ENCODE data around the gene PHB1.
A peak's percentile ranks its signal among the peaks of the same experiment; 100 is the strongest.

PHB1 gene

GRCh38 chr17:49414622-49415350 lies at the start of gene PHB1:
Gene PHB1 (minus strand): TSS chr17:49414882. CDS start chr17:49413264, 1,618 bp downstream.
- peak; percentile 93 for DNase-seq

DNA sequence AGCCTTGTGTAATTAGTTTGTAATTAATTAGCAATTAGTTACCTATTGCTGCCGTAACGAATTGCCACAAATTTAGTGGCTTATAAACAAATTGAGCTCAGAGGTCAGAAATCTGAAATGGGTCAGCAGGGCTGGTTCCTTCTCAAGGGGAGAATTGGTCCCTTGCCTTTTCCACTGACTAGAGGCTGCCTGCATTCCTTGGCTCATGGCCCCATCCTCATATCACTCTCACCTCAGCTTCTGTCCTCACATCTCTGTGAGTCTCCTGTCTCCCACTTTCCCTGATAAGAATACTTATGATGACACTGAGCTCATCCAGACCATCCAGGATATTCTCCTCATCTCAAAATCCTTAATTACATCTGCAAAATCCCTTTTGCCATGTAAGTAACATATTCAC lies 49.4 kb upstream of the PHB1 start:
- no peak for DNase-seq

- no peak for DNase-seq
Measured at GRCh38 chr17:49461580-49461979, 46.9 kb upstream of the PHB1 start.

- no peak for DNase-seq
Measured at GRCh38 chr17:49460401-49460800, 45.7 kb upstream of the PHB1 start.

DNA sequence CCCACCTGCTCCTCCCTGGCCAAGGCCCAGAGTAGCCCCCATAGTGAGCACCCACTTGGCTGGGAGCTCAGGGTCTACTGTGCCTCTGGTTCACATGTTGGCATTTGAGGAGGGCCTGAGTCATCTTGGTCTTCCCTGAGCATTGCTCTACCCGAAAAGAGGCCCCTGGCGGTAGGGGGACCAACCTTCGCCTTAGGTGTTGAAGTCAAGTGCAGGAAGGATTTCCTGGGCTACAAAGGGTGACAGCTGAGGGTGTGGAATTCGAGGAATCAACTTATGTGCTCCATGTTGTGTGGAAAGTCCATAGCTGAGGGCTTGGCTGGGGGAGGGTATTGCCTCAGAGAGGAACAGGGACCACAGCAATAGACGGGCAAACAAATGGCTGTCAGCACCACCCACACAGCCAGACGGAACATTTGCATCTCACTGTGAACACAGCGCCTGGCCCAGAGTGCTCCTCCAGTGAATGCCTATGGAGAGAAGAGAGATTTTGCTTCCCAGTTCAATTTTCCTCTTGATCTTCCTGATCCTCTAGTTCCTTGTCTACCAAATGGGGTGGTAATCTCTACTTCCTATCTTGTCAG lies 44.8 kb upstream of the PHB1 start:
- no peak for DNase-seq

DNA sequence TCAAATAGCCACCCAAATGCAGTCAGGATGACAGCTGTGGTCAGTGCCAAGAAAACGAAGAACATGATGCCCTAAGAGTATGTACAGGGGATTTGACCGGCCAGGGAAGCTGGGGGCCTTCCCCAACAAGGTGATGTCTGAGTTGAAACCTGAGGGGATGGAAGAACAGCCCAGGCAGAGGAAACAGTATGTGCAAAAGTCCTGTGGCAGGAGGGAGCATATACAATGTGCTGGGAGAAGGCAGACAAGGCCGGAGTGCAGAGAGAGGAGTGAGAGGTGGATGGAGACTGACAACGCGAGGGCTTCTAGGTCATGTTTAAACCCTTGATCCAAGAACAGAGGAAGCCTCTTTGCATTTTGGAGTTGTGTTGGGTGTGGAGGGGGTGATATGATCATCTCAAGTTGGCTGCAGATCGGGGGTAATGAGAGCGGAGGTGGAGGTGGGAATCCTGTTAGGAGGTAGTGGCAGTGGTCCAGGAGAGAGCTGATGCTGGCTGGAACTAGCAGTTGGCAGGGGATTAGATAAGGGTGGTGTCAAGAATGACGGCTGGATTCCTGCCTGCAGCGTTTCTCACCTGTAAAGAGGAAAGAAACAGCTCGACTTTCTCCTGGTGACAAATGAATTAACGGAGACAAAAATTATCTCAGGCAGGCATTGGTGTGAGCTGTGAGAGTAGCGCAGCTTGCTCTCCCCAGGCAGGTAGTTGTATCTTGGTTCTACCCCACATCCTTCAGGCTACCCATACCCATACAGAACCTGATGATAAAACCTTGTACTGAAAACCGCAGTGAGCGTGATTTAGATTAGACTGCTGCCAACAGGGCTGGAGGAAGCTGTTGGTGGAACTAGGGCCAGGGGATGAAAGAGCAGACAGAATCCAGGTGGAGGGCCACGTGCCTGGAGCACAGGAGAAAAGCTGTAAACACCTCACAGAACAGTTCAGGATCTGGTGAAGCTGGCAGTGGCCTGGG lies 43.2 kb upstream of the PHB1 start:
- no peak for DNase-seq

DNA sequence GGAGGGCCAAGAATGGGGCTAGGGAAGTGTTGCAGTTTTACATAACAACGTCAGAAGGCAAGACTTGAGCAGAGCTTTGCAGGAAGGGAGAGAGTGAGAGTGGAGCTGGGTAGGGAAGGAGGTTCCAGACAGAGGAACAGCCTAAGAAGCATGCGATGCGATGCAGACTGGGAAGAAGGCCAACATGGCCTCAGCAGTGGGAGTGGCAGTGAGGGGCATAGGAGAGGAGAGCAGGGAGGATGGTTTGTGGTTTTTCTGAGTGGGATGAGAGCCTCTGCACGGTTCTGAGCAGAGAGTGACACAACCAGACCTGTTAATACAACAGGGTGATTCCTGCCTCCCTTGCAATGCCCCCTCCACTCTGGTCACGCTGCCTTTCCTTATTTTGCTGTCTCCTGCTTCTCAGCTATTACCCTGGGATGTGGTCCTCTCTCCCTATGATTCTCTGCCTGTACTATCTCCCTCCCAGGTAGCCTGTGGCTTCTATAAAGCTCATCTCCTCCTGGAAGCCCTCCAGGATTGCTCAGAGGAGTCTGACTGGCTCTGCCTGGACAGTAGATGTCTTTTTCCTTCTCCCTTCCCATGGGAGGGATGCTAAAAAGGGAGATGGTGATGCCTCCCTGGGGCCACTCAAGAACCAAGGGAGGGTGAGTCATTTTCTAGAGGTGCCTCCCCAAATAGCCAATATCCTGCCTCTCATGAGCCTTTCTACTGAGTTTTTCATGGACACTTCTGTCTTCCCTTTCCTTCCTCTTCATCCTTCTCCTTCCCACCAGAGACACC lies 41.7 kb upstream of the PHB1 start:
- DNase-seq, result no peak

GRCh38 chr17:49455272-49455861 lies 40.7 kb upstream of the PHB1 start:
- no peak for DNase-seq

GRCh38 chr17:49454050-49454449 lies 39.4 kb upstream of the PHB1 start:
- DNase-seq, result no peak

DNA sequence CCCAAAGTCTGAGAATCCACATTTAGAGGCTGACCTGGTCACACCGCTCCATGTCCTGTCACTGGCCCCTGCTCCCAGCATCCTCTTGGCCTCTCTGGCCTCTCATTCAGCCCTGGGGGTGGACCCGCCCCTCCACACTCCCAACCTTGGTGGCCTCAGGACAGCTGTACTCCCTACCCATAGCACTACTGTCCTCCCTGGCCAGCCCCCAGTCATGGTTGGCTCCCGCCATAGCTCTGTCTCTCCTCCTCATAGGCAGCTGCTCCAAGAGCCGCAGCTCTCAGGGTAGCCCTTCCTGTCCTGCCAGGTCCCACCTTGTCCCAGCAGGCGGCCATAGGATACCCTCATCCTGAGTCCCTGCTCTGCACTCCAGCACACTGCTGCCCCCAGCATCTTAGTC lies 38.0 kb upstream of the PHB1 start:
- no peak for DNase-seq

DNA sequence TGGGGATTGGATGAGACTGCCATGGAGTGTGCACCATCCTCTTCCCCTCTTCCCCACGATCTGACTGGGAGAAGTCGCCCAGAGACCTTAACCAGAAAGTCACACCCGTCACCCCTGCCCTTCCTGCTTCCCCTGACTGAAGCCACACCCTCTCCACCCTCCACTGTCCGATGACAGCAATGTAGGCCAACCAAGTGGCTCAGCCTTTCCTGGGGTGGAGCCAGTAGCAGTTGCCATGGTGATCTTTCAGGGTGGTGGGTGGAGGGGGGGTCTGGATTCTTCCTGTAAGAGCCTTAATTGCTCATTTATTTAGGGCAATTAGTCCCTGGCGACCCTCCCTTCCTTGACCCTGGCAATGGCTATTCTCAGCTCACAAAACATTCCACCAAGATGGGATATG lies 37.5 kb upstream of the PHB1 start:
- DNase-seq, result no peak

DNA sequence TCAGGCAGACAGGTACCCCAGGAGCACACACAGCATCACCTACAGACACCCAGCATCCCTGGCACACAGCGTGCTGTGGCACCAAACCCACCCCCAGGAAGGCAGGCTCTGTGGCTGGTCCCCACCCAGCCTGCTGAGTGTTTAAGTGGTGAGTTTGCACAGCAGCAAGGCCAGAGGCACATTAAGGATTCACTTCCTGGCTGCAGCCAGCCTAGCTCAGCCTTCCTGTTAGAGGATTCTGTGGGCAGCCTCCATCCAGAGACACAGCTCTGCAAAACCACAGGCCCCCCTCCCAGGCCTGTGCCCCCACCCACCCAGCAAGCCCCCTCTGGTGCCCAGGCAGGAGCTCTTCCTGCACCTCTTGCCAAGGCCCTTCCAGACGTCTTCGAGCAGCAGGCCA lies 36.1 kb upstream of the PHB1 start:
- DNase-seq, result no peak

GRCh38 chr17:49450181-49450580 lies 35.5 kb upstream of the PHB1 start:
- DNase-seq, result no peak

DNA sequence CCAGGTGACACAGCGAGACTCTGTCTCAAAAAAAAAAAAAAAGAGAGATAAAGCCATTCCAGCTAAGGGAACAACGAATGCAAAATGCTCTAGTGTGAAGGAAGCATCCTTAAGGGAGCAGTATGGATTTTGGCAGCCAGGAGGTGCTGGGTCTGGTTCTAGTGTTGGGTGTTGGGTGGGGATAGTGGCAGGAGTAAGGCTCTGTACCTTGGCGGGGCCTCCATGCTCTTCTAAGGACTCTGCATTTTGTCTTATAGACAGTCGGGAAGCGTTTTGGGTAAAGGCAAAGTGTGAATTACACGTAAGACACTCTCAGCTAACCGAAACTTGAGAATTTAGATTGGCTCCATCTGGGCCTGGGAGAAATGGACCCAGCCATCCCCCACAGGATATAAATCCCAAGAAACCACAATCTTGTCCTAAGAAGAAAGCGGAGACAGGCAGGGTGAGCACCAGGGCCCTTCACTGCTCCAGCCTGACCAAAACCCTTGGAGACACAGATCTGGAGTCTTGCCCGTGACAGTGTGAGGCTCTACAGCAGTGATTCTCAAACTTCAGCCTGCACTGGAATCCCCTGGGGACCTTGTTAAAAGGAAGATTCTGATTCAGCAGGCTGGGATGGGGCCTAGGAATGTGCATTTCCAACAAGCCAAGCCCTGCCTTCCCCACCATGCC lies 33.1 kb upstream of the PHB1 start:
- DNase-seq, result no peak

DNA sequence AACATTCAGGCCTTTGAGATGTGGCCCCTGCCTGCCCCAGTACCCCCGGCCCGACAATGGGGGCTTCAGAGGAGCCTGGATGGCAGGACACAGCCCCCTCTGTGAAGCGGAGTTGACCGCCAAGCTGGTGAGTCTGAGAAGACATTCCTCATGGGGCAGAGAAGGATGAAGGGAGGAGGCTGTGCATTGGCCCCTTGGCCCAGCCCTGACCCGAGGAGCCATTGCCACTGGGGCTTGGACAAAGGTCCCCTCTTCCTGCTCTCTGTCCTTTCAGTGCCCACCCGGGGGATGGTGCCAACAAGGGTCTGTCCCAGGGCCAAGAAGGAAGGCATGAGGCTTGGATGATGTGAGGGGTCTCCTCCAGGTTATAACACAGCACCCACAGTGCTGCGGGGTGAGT lies 30.9 kb upstream of the PHB1 start:
- no peak for DNase-seq

DNA sequence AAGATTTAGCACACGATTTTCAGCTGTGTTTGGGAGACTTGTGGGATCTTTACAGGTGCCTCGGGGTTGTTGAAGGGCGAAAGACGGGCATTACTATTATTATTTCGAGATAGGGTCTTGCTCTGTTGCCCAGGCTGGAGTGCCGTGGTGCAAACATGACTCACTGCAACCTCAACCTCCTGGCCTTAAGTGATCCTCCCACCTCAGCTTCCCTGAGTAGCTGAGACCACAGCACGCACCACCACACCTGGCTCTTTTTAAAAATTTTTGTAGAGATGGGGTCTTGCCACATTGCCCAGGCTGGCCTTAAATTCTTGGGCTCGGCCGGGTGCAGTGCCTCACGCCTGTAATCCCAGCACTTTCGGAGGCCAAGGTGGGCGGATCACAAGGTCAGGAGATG lies 29.7 kb upstream of the PHB1 start:
- DNase-seq, result no peak

- no peak for DNase-seq
Measured at GRCh38 chr17:49443862-49444261, 29.2 kb upstream of the PHB1 start.

DNA sequence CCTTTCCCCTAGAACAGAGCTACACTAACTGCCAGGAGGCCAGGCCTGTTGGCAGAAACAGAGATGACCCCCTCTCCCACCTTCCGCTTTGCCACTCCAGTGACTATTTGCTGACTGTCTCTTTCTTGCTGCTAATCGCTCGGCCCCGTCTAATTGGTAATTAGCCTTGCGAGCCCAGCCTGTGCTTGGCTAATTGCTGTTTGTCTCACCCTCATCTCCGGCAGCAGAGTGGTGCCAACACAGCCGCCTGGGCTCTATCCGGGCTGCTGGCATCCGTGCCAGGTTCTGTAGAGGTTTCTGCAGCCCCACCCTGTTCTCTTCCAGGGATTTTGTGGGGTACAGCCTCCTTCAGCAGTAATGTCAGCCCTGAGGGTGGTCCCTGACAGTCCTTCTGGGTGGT lies 27.4 kb upstream of the PHB1 start:
- DNase-seq, result no peak

GRCh38 chr17:49441578-49441977 lies 26.9 kb upstream of the PHB1 start:
- no peak for DNase-seq

DNA sequence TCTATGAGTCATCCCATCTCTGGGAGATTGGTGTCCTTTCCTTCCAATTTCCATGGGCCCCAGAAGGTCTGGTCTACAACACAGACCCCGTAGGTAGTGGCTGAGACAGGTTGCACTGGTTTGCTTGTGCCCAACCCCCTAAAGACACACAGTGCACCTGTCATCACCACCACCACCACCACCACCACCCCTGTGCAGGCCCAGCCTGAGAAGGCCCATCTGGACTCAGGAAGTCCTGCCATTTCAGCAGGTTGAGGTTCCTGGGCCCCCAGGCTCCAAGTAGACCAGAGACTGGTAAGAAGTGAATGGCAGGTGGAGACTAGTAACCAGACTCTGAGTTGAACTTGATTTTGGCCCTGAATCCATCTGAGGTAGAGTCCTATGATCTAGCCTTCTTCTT lies 25.9 kb upstream of the PHB1 start:
- DNase-seq, result no peak

DNA sequence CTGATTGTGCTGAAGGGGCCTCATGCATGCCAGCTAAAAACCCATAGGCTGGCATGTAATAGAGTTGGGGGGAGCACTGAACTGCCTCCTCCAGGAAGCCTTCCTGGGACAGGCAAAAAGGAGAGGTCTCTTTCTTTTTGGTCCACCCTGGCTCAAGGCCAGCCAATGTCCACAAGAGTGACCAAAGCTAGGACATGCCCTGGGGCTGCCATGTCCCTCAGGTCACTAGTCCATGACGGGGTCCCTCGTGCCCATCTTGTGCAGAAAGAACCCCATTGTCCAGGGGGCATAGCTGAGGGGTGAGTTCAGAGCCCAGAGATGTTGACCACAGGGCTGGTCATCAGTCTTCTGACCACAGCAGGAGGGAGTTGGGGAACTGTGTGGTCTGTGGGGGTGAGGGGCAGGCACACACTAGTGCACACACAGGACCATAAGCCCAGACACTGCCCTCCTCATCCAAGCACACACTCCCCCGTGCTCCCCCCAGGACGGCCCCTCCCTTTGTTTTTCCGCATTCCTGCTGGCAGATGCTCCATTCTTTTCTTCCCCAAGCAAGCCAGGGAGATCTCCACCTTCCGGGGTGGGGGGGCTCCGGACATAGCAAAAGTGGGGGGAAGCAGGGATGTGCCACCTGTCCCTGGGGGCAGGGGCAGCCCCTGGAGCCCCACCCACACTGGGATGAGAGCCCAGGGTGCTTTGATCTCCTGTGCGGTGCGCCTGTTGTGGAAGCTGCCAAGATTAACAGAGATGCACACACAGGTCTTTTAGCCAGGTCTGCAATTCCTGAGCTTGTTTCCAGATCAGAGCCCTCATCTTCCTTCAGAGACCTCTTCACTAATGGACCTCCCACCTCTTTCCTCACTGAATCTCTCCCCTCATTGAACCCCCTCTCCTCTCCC lies 25.2 kb upstream of the PHB1 start:
- DNase-seq, result no peak

Data from CD4-positive, alpha-beta T cell treated with Interleukin-17A for 4 hours (primary cell).